H9 (cell line): Measurements from ENCODE around the gene TRIM37. TPM values are rescaled to one million over a fixed set of nuclear protein-coding genes. Genes with fewer than 3 reads are reported as not detected.
"Not testable (repeated sequence)": the region's sequence is repeated elsewhere in the genome, so short reads cannot be mapped to it uniquely, and the experiment has no call there.

ENCODE experiments used
- DNase-seq: peaks from one replicate; pipeline ENCODE4 v3.0.0-alpha.2; 2017
- H2AFZ ChIP-seq: one replicate; pipeline ENCODE4 v1.6.1; 2013; ENCODE audit warnings: mild to moderate bottlenecking, low read length, control low read depth, moderate library complexity
- H2AK5ac ChIP-seq: 2 replicates; pipeline ENCODE4 v1.6.1; 2013; ENCODE audit warnings: low read length, control low read depth, mixed read lengths; ENCODE audit not compliant: insufficient read length
- H2BK120ac ChIP-seq: one replicate; pipeline ENCODE4 v1.6.1; 2013; ENCODE audit warnings: low read depth, mild to moderate bottlenecking, low read length, control low read depth, inconsistent platforms; ENCODE audit not compliant: poor library complexity, severe bottlenecking
- H2BK12ac ChIP-seq: 2 replicates; pipeline ENCODE4 v1.6.1; 2013; ENCODE audit warnings: low read length, control low read depth, mixed read lengths, low read depth; ENCODE audit not compliant: insufficient read length
- H2BK15ac ChIP-seq: 2 replicates; pipeline ENCODE4 v1.6.1; 2013; ENCODE audit warnings: low read depth, low read length, control low read depth
- H2BK20ac ChIP-seq: one replicate; pipeline ENCODE4 v1.6.1; 2013; ENCODE audit warnings: low read depth, mild to moderate bottlenecking, low read length, control low read depth, inconsistent platforms; ENCODE audit not compliant: poor library complexity, severe bottlenecking
- H2BK5ac ChIP-seq: 2 replicates; pipeline ENCODE4 v1.6.1; 2013; ENCODE audit warnings: low read length, control low read depth, mixed read lengths; ENCODE audit not compliant: insufficient read length
- H3K14ac ChIP-seq: 2 replicates; pipeline ENCODE4 v1.6.1; 2013; ENCODE audit warnings: low read length, control low read depth; ENCODE audit not compliant: insufficient read depth
- H3K18ac ChIP-seq: 2 replicates; pipeline ENCODE4 v1.6.1; 2013; ENCODE audit warnings: low read depth, mild to moderate bottlenecking, mixed read lengths, low read length, control low read depth; ENCODE audit not compliant: insufficient read length
- H3K23ac ChIP-seq: 2 replicates; pipeline ENCODE4 v1.6.1; 2013; ENCODE audit warnings: low read length, control low read depth, mixed read lengths, low read depth; ENCODE audit not compliant: insufficient read length
- H3K23me2 ChIP-seq: 2 replicates; pipeline ENCODE4 v1.6.1; 2013; ENCODE audit warnings: low read depth, mild to moderate bottlenecking, mixed read lengths, low read length, control low read depth; ENCODE audit not compliant: insufficient read length, poor library complexity, severe bottlenecking
- H3K27ac ChIP-seq: 2 replicates; pipeline ENCODE4 v1.5.1; 2013; ENCODE audit warnings: low read length, control low read depth, mixed read lengths, low read depth; ENCODE audit not compliant: insufficient read length
- H3K27me3 ChIP-seq: 2 replicates; pipeline ENCODE4 v1.6.1; 2013; ENCODE audit warnings: low read length, control low read depth, inconsistent platforms; ENCODE audit not compliant: insufficient read depth
- H3K4ac ChIP-seq: 2 replicates; pipeline ENCODE4 v1.6.1; 2013; ENCODE audit warnings: low read depth, mild to moderate bottlenecking, control low read depth, inconsistent platforms, low read length, moderate library complexity
- H3K4me1 ChIP-seq: 2 replicates; pipeline ENCODE4 v1.6.1; 2013; ENCODE audit warnings: low read length, control low read depth, inconsistent platforms; ENCODE audit not compliant: insufficient read depth
- H3K4me2 ChIP-seq: 2 replicates; pipeline ENCODE4 v1.6.1; 2013; ENCODE audit warnings: low read length, control low read depth, mixed read lengths; ENCODE audit not compliant: insufficient read length, insufficient read depth
- H3K56ac ChIP-seq: 2 replicates; pipeline ENCODE4 v1.6.1; 2013; ENCODE audit warnings: low read depth, mild to moderate bottlenecking, mixed read lengths, low read length, control low read depth; ENCODE audit not compliant: insufficient read length
- H3K79me1 ChIP-seq: 2 replicates; pipeline ENCODE4 v1.6.1; 2013; ENCODE audit warnings: low read depth, mild to moderate bottlenecking, moderate library complexity, low read length, control low read depth, inconsistent platforms; ENCODE audit not compliant: insufficient read depth, poor library complexity, severe bottlenecking
- H3K79me2 ChIP-seq: 2 replicates; pipeline ENCODE4 v1.6.1; 2013; ENCODE audit warnings: low read length, control low read depth, inconsistent platforms; ENCODE audit not compliant: insufficient read depth
- H3K9ac ChIP-seq: 2 replicates; pipeline ENCODE4 v1.6.1; 2013; ENCODE audit warnings: low read length, control low read depth, mixed read lengths; ENCODE audit not compliant: insufficient read length; ENCODE audit errors: extremely low read depth
- H3K9me3 ChIP-seq: one replicate; pipeline ENCODE4 v1.6.1; 2013; ENCODE audit warnings: low read depth, low read length, inconsistent platforms; ENCODE audit not compliant: control insufficient read depth
- H3T11ph ChIP-seq: one replicate; pipeline ENCODE4 v1.6.1; 2013; ENCODE audit warnings: mild to moderate bottlenecking, low read length, control low read depth, inconsistent platforms
- H4K20me1 ChIP-seq: one replicate; pipeline ENCODE4 v1.6.1; 2013; ENCODE audit not compliant: control insufficient read depth, insufficient read length, insufficient read depth
- H4K5ac ChIP-seq: 2 replicates; pipeline ENCODE4 v1.6.1; 2013; ENCODE audit warnings: low read depth, mild to moderate bottlenecking, mixed read lengths, low read length, control low read depth; ENCODE audit not compliant: insufficient read length
- H4K8ac ChIP-seq: replicated peaks from 2 replicates; pipeline ENCODE4 v1.6.1; 2013; ENCODE audit warnings: low read length, control low read depth, mixed read lengths, low read depth; ENCODE audit not compliant: insufficient read length
- H4K91ac ChIP-seq: 2 replicates; pipeline ENCODE4 v1.6.1; 2013; ENCODE audit warnings: low read depth, mild to moderate bottlenecking, moderate library complexity, mixed read lengths, low read length, control low read depth; ENCODE audit not compliant: insufficient read length
- H3K27ac Mint-ChIP-seq, 3 experiments: 2 replicates in 2 of 3; 3 replicates in 1 of 3; pipeline ENCODE4 v1.8.0; 2020 to 2021; ENCODE audit warnings: mixed read lengths in 3 of 3, mild to moderate bottlenecking in 1 of 3, moderate library complexity in 1 of 3
- H3K27me3 Mint-ChIP-seq: 2 replicates; pipeline ENCODE4 v1.8.0; 2021; ENCODE audit warnings: low read depth, mild to moderate bottlenecking, moderate library complexity, mixed read lengths
- H3K36me3 Mint-ChIP-seq, 3 experiments: 2 replicates in 2 of 3; 3 replicates in 1 of 3; pipeline ENCODE4 v1.8.0; 2020 to 2021; ENCODE audit warnings: low read depth in 3 of 3, mixed read lengths in 3 of 3; ENCODE audit not compliant: insufficient read depth in 1 of 3
- H3K4me1 Mint-ChIP-seq, 2 experiments: 2 replicates each; pipeline ENCODE4 v1.8.0; 2020; ENCODE audit warnings: mixed read lengths in 2 of 2
- H3K4me3 Mint-ChIP-seq, 2 experiments: 2 replicates in 1 of 2; 3 replicates in 1 of 2; pipeline ENCODE4 v1.8.0; 2020 to 2021; ENCODE audit warnings: mild to moderate bottlenecking in 2 of 2, mixed read lengths in 2 of 2, moderate library complexity in 1 of 2
- H3K9me3 Mint-ChIP-seq, 2 experiments: 2 replicates in 1 of 2; 3 replicates in 1 of 2; pipeline ENCODE4 v1.8.0; 2020; ENCODE audit warnings: mild to moderate bottlenecking in 2 of 2, mixed read lengths in 2 of 2, moderate library complexity in 1 of 2
- WGBS: extraction: QIAGEN DNeasy Blood & Tissue Kit; methylation state at CpG from one replicate; pipeline ENCODE4 v1.1.7; 2013; ENCODE audit warnings: missing lambda C conversion rate, low lambda C conversion rate, mixed read lengths; ENCODE audit not compliant: insufficient read length; ENCODE audit errors: extremely low coverage; 5-methylcytosine and 5-hydroxymethylcytosine counted together
- total RNA-seq: library from RNA; stranded (reverse); gene quantifications from 2 replicates; pipeline ENCODE4 v1.2.1, GENCODE V29; 2021
- TF ChIP-seq, protein P1 (sequence below): fragments of 200-600 bp; sonication (generic); conservative IDR thresholded peaks from 3 replicates; pipeline ENCODE4 v1.8.0; 2021; ENCODE audit warnings: antibody characterized with exemption, mild to moderate bottlenecking

The TRIM37 gene
- total RNA-seq, 1 experiment from 2014 or later, result 52.1 TPM

DNA sequence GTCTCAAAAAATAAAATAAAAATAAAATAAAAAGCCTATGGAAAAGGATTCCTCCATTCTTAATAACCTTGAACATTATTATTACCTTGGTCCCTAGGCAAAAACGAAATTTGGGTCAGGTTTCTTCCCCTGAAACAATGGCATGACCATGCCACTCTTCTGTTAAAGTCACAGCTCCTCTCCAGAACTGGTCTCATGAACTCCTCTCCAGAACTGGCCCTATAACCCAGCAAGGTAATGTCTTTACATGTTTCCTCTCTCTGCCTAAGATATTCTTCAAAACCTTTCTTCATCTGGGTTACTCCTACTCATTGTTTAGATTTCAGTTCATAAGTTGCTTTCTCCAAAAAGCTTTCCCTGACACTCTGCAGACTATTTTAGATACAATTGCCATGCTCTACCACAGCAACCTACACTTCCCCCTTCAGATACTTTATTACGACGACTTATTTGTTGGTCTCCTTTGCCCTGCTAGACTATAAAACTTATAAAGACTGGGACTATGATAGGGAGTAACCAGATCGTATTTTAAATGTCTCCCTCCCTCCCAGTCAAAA is 13.5 kb downstream of the TRIM37 start:
- Histone ChIP-seq H3K4me2 (no peak overlapping the region), H3K27ac (no peak overlapping the region), H3K14ac (no peak overlapping the region), H3K9me3 (no peaks in the 10 kb centered on the region), H2BK20ac (no peak overlapping the region), H2BK5ac (no peak overlapping the region), H2AK5ac (no peak overlapping the region), H3K9ac (no peak overlapping the region), H2AFZ (no peak overlapping the region), H3K23ac (no peak overlapping the region), H2BK12ac (no peak overlapping the region), H3K4me1 (no peaks in the 10 kb centered on the region), H3K27me3 (no peaks in the 10 kb centered on the region), H3K4ac (no peak overlapping the region), H2BK15ac (no peak overlapping the region), H3K79me2 (no peaks in the 10 kb centered on the region; the same call in 1 of the 2 replicates), H3K79me1 (peaks cover 3% of the 10 kb centered on the region), H4K20me1 (no peaks in the 10 kb centered on the region), H3K18ac (no peak overlapping the region), H3K56ac (no peak overlapping the region), H3K23me2 (no peaks in the 10 kb centered on the region), H3T11ph (no peak overlapping the region), H4K91ac (no peak overlapping the region), H4K5ac (no peak overlapping the region), H4K8ac (no peak overlapping the region), H2BK120ac (no peak overlapping the region)
- H3K36me3 Mint-ChIP-seq, result peaks cover 9 to 23% (median 17%) of the 10 kb centered on the region in 3 experiments; a peak in 6 of 7 replicates
- H3K4me1 Mint-ChIP-seq, result no peaks in the 10 kb centered on the region
- TF ChIP-seq, protein P1, sequence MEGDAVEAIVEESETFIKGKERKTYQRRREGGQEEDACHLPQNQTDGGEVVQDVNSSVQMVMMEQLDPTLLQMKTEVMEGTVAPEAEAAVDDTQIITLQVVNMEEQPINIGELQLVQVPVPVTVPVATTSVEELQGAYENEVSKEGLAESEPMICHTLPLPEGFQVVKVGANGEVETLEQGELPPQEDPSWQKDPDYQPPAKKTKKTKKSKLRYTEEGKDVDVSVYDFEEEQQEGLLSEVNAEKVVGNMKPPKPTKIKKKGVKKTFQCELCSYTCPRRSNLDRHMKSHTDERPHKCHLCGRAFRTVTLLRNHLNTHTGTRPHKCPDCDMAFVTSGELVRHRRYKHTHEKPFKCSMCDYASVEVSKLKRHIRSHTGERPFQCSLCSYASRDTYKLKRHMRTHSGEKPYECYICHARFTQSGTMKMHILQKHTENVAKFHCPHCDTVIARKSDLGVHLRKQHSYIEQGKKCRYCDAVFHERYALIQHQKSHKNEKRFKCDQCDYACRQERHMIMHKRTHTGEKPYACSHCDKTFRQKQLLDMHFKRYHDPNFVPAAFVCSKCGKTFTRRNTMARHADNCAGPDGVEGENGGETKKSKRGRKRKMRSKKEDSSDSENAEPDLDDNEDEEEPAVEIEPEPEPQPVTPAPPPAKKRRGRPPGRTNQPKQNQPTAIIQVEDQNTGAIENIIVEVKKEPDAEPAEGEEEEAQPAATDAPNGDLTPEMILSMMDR, result no peak
- no peak overlapping the region for H3K4me3 Mint-ChIP-seq
- no peaks in the 10 kb centered on the region for H3K9me3 Mint-ChIP-seq
- no peak for DNase-seq
- H3K27me3 Mint-ChIP-seq, result no peaks in the 10 kb centered on the region
- peak overlapping the region in 1 of 3 experiments; percentile 8; a peak in 1 of 7 replicates for H3K27ac Mint-ChIP-seq
- WGBS, result no CpG with 5 or more reads among the region's 4 CpGs

DNA sequence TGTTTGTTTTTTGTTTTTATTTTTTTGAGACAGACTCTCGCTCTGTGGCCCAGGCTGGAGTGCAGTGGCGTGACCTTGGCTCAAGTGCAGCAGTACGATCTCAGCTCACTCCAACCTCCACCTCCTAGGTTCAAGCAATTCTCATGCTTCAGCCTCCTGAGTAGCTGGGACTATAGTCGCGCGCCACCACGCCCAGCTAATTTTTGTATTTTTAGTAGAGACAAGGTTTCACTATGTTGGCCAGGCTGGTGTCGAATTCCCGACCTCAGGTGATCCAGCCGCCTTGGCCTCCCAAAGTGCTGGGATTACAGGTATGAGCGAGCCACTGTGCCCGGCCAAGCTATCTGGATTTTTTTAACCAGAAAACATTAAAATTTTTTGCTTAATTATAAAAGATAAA is 16.1 kb downstream of the TRIM37 start:
- H3K9ac ChIP-seq, H4K8ac ChIP-seq, H3K4me1 Mint-ChIP-seq: not testable (repeated sequence)

More for the DNA sequence above, 16.1 kb downstream of the TRIM37 start:
- H2BK15ac ChIP-seq, H3K4ac ChIP-seq, H4K5ac ChIP-seq, H3K4me2 ChIP-seq, H4K91ac ChIP-seq, H2AFZ ChIP-seq, H3K4me3 Mint-ChIP-seq, H3K27ac Mint-ChIP-seq, H2BK12ac ChIP-seq, H3K79me1 ChIP-seq, H2BK5ac ChIP-seq, H3K9me3 Mint-ChIP-seq, H3K56ac ChIP-seq, H3K23me2 ChIP-seq, H3K14ac ChIP-seq, H3K27me3 ChIP-seq, H3K79me2 ChIP-seq, H2BK120ac ChIP-seq, H3T11ph ChIP-seq, DNase-seq, H2AK5ac ChIP-seq, H3K27ac ChIP-seq, H3K4me1 ChIP-seq, H4K20me1 ChIP-seq, H3K9me3 ChIP-seq, H3K23ac ChIP-seq, H3K27me3 Mint-ChIP-seq, H2BK20ac ChIP-seq, H3K18ac ChIP-seq: not testable (repeated sequence)
- peaks cover 10 to 25% (median 18%) of the 10 kb centered on the region in 3 experiments; a peak in 6 of 7 replicates for H3K36me3 Mint-ChIP-seq
- WGBS, result no CpG with 5 or more reads among the region's 12 CpGs
